NT2/D1 (cell line): ENCODE data around the gene RAB34.

ENCODE experiments used
- YY1 ChIP-seq: IDR thresholded peaks from 2 replicates; pipeline ENCODE4 v1.6.1; 2011; ENCODE audit not compliant: insufficient read length, insufficient read depth
- ZNF274 ChIP-seq: IDR thresholded peaks from 2 replicates; pipeline ENCODE4 v1.6.1; 2011; ENCODE audit warnings: mild to moderate bottlenecking, low read depth, low read length

DNA sequence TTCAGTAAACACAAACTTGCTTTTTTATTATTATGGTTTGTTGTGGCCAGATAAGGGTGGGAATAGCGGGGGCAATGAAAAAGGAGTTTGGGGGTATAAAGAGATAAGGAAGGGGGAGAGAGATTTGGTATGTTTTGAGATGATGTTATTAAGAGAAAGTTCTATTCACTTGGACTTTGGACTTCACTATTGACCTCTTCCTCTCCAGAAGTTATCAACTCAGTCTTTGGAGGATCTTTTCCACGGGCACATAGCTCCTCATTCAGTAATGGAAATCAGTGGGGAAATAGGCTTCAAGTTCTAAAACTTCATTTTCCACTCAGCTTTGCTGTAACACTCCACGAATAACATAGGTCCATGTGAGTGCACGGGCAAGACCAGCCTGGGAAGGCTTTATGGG, 29.2 kb downstream of the RAB34 start:
- TF ChIP-seq YY1 (no peak), ZNF274 (no peak)
